ENCODE measurements around the gene DYNLRB1. TPM values are rescaled to one million over a fixed set of nuclear protein-coding genes. Genes with fewer than 3 reads are reported as not detected.
A peak's percentile ranks its signal among the peaks of the same experiment; 100 is the strongest.

The DYNLRB1 gene
- total RNA-seq, 1 donor from 2014 or later: 200 TPM

GRCh38 chr20:34552569-34552968, 36.3 kb downstream of the DYNLRB1 start:
- no peak for DNase-seq (ENCODE audit: extremely low read depth, low read depth, low spot score)

GRCh38 chr20:34553366-34553867, 37.2 kb downstream of the DYNLRB1 start:
- DNase-seq (ENCODE audit: extremely low read depth, low read depth, low spot score): no peak

GRCh38 chr20:34557936-34558319, 41.7 kb downstream of the DYNLRB1 start:
- DNase-seq (ENCODE audit: extremely low read depth, low read depth, low spot score): no peak

- DNase-seq (ENCODE audit: extremely low read depth, low read depth, low spot score): no peak
Measured at GRCh38 chr20:34558320-34559218, 42.3 kb downstream of the DYNLRB1 start, which contains the start of gene MAP1LC3A. TSS of gene MAP1LC3A (plus strand) at chr20:34558718. CDS start at chr20:34558869, 151 bp downstream.

GRCh38 chr20:34559311-34560140, 43.3 kb downstream of the DYNLRB1 start:
- DNase-seq (ENCODE audit: extremely low read depth, low read depth, low spot score): no peak

GRCh38 chr20:34560141-34560523, 43.9 kb downstream of the DYNLRB1 start:
- DNase-seq (ENCODE audit: extremely low read depth, low read depth, low spot score): no peak

- DNase-seq (ENCODE audit: extremely low read depth, low read depth, low spot score): no peak
Measured at GRCh38 chr20:34560614-34561013, 44.4 kb downstream of the DYNLRB1 start.

GRCh38 chr20:34561661-34562060, 45.4 kb downstream of the DYNLRB1 start:
- no peak for DNase-seq (ENCODE audit: extremely low read depth, low read depth, low spot score)

GRCh38 chr20:34562641-34563040, 46.4 kb downstream of the DYNLRB1 start:
- no peak for DNase-seq (ENCODE audit: extremely low read depth, low read depth, low spot score)

GRCh38 chr20:34564833-34565232, 48.6 kb downstream of the DYNLRB1 start:
- no peak for DNase-seq (ENCODE audit: extremely low read depth, low read depth, low spot score)

- DNase-seq (ENCODE audit: extremely low read depth, low read depth, low spot score): no peak
Measured at GRCh38 chr20:34566978-34567891, 51.0 kb downstream of the DYNLRB1 start.

- no peak for DNase-seq (ENCODE audit: extremely low read depth, low read depth, low spot score)
Measured at GRCh38 chr20:34567892-34568865, 52.0 kb downstream of the DYNLRB1 start.

GRCh38 chr20:34569598-34569997, 53.4 kb downstream of the DYNLRB1 start:
- no peak for DNase-seq (ENCODE audit: extremely low read depth, low read depth, low spot score)

- DNase-seq (ENCODE audit: extremely low read depth, low read depth, low spot score): peak; percentile 60
Measured at GRCh38 chr20:34570859-34571306, 54.7 kb downstream of the DYNLRB1 start.

GRCh38 chr20:34571753-34572152, 55.5 kb downstream of the DYNLRB1 start:
- no peak for DNase-seq (ENCODE audit: extremely low read depth, low read depth, low spot score)

- DNase-seq (ENCODE audit: extremely low read depth, low read depth, low spot score): no peak
Measured at GRCh38 chr20:34573541-34574300, 57.5 kb downstream of the DYNLRB1 start.

GRCh38 chr20:34574426-34574825, 58.2 kb downstream of the DYNLRB1 start:
- no peak for DNase-seq (ENCODE audit: extremely low read depth, low read depth, low spot score)

- no peak for DNase-seq (ENCODE audit: extremely low read depth, low read depth, low spot score)
Measured at GRCh38 chr20:34574861-34575260, 58.6 kb downstream of the DYNLRB1 start.
